ENCODE data around the gene FIBIN. TPM values are rescaled to one million over a fixed set of nuclear protein-coding genes. Genes with fewer than 3 reads are reported as not detected.

FIBIN gene
- total RNA-seq, 1 experiment from 2014 or later: not detected

GRCh38 chr11:27004103-27004502 lies 10.2 kb downstream of the FIBIN start:
- Histone ChIP-seq H2AFZ (no peak overlapping the region), H3K9me3 (ENCODE audit: insufficient read depth, low read depth) (no peaks in the 10 kb centered on the region), H3K27ac (no peak overlapping the region), H3K36me3 (ENCODE audit: low read depth) (no peaks in the 10 kb centered on the region), H3K4me2 (no peak overlapping the region), H3K27me3 (ENCODE audit: insufficient read depth, low read depth) (no peaks in the 10 kb centered on the region), H3K4me3 (no peak overlapping the region), H3K79me2 (ENCODE audit: low read depth) (no peaks in the 10 kb centered on the region), H3K4me1 (replicated peaks; ENCODE audit: insufficient read depth) (no peaks in the 10 kb centered on the region), H3F3A (ENCODE audit: insufficient read depth, low read depth) (no peaks in the 10 kb centered on the region), H4K20me1 (ENCODE audit: insufficient read depth) (no peaks in the 10 kb centered on the region), H3K9me2 (ENCODE audit: insufficient read depth) (no peaks in the 10 kb centered on the region)
- CTCF ChIA-PET: no interaction called here
- TF ChIP-seq EZH2 (IDR thresholded peaks at IDR 0.05; ENCODE audit: low read depth) (no peak), CTCF (conservative IDR thresholded peaks at IDR 0.05) (no peak)
- BruUV-seq (replicated peaks): no TSS peak
- POLR2A ChIA-PET (ENCODE audit: unreplicated experiment): no interaction called here
- no peak for DNase-seq
- intact Hi-C loops (cut with micrococcal nuclease; ENCODE audit: unreplicated experiment): no loop called here

DNA sequence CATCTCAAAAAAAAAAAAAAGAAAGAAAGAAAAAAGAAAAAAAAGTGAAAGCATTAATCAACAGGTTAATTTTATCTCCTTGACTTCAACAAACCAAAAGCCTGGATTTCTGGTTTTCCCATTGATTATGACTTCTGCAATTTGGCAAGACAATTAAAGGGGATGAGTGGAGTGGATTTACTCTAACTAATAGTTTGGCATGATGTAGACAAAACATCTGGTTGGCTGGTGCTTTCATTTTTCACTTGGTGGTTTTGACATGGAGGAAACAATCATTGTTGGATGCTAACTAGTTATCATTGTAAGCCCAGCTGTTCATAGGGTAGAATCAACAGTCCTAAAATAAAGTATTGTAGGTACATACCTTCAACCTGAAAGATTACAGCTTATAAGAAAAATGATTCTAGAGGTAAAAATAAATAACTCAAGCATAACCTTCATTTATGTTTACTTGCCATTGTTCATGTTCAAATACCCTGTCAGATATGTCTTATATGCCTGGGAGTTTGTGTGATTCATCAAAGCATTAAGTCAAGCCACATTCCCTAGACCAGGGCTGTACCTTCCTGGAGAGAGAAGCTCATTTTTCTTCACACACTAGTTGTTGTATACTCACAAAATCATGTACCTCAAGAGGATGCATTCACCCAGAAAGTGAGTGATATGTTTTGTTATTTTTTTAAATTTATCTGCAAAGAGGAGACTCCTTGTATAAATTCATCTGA lies 15.1 kb downstream of the FIBIN start:
- no peaks in the 10 kb centered on the region for H3K4me1 ChIP-seq (replicated peaks; ENCODE audit: insufficient read depth)
- H3K27me3 ChIP-seq (ENCODE audit: insufficient read depth, low read depth): no peaks in the 10 kb centered on the region
- H3K9me3 ChIP-seq (ENCODE audit: insufficient read depth, low read depth): no peaks in the 10 kb centered on the region
- H2AFZ ChIP-seq: no peak overlapping the region
- no peaks in the 10 kb centered on the region for H3K79me2 ChIP-seq (ENCODE audit: low read depth)
- H3K4me2 ChIP-seq: no peak overlapping the region
- ChIA-PET CTCF (no interaction called here), POLR2A (ENCODE audit: unreplicated experiment) (interaction anchor here (0.6 kb wide), 1 partner anchor 153 kb away, joined by 3 read pairs; no protein-coding TSS in a partner anchor)
- no peaks in the 10 kb centered on the region for H3F3A ChIP-seq (ENCODE audit: insufficient read depth, low read depth)
- TF ChIP-seq CTCF (conservative IDR thresholded peaks at IDR 0.05) (no peak), EZH2 (IDR thresholded peaks at IDR 0.05; ENCODE audit: low read depth) (no peak)
- H4K20me1 ChIP-seq (ENCODE audit: insufficient read depth): no peaks in the 10 kb centered on the region
- BruUV-seq (replicated peaks): no TSS peak
- H3K4me3 ChIP-seq: no peak overlapping the region
- no peak overlapping the region for H3K27ac ChIP-seq
- intact Hi-C loops (cut with micrococcal nuclease; ENCODE audit: unreplicated experiment): no loop called here
- no peaks in the 10 kb centered on the region for H3K36me3 ChIP-seq (ENCODE audit: low read depth)
- no peak for DNase-seq
- no peaks in the 10 kb centered on the region for H3K9me2 ChIP-seq (ENCODE audit: insufficient read depth)

DNA sequence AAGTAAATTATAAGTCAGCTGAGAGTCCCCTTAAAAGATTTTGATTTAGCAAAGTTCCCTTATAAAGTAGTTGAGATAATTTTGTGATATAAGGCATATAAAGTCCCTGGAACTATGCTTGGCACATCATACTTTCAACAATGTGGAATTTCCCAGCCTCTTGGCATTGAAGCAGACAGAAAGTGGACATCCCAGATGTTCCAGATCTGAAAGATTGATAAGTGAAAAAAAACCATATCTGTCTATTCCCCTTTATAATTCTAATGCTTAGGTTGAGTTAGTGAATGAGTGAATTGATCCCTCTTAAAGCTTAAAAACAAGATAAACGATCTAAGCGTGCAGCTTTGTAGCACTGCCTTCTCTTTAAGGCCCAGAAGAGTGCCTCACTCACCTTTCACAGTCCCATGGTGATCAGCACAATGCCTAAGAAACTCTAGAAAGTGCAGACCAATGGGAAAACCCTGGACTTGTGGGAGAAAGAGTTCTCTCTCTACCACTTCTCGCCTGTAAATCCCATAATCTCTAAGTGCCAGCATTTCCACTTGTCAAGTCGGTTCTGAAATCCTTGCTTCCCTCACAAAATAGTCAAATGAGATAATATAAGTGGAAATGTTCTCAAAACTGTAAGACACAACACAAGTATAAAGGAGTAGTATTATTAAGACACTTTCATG lies 17.8 kb downstream of the FIBIN start:
- Histone ChIP-seq H3K4me1 (replicated peaks; ENCODE audit: insufficient read depth) (no peaks in the 10 kb centered on the region), H3K27ac (no peak overlapping the region), H3K36me3 (ENCODE audit: low read depth) (no peaks in the 10 kb centered on the region), H3F3A (ENCODE audit: insufficient read depth, low read depth) (no peaks in the 10 kb centered on the region), H3K79me2 (ENCODE audit: low read depth) (no peaks in the 10 kb centered on the region), H3K4me3 (no peak overlapping the region), H3K4me2 (no peak overlapping the region), H2AFZ (no peak overlapping the region), H3K27me3 (ENCODE audit: insufficient read depth, low read depth) (no peaks in the 10 kb centered on the region), H3K9me2 (ENCODE audit: insufficient read depth) (no peaks in the 10 kb centered on the region), H3K9me3 (ENCODE audit: insufficient read depth, low read depth) (no peaks in the 10 kb centered on the region), H4K20me1 (ENCODE audit: insufficient read depth) (no peaks in the 10 kb centered on the region)
- POLR2A ChIA-PET (ENCODE audit: unreplicated experiment): no interaction called here
- TF ChIP-seq CTCF (conservative IDR thresholded peaks at IDR 0.05): no peak
- no peak for TF ChIP-seq EZH2 (IDR thresholded peaks at IDR 0.05; ENCODE audit: low read depth)
- no TSS peak for BruUV-seq (replicated peaks)
- intact Hi-C loops (cut with micrococcal nuclease; ENCODE audit: unreplicated experiment): no loop called here
- CTCF ChIA-PET: no interaction called here
- DNase-seq: no peak
